Urinary bladder (tissue), 4 donors: ENCODE measurements around the gene DENND4A. TPM values are rescaled to one million over a fixed set of nuclear protein-coding genes. Genes with fewer than 3 reads are reported as not detected.
"Not testable (repeated sequence)": the region's sequence is repeated elsewhere in the genome, so short reads cannot be mapped to it uniquely, and the experiment has no call there.

Experiments used
- DNase-seq: peaks from one replicate; pipeline ENCODE4 v3.0.0-alpha.2; 2015; ENCODE audit errors: extremely low spot score
- H3K27ac ChIP-seq: one replicate; pipeline ENCODE4 v1.5.1; 2013; ENCODE audit warnings: low read depth, mild to moderate bottlenecking, moderate library complexity
- H3K36me3 ChIP-seq: one replicate; pipeline ENCODE4 v1.6.1; 2013; ENCODE audit warnings: mild to moderate bottlenecking, moderate library complexity; ENCODE audit not compliant: insufficient read depth
- H3K4me1 ChIP-seq: one replicate; pipeline ENCODE4 v1.6.1; 2013; ENCODE audit warnings: mild to moderate bottlenecking, moderate library complexity; ENCODE audit not compliant: insufficient read depth
- H3K4me3 ChIP-seq: one replicate; pipeline ENCODE4 v1.5.1; 2013; ENCODE audit warnings: low read depth, low read length
- WGBS: extraction: QIAGEN DNeasy Blood & Tissue Kit; methylation state at CpG from one replicate; pipeline ENCODE4 v1.1.7; 2013; 5-methylcytosine and 5-hydroxymethylcytosine counted together
- polyA plus RNA-seq: library from polyadenylated mRNA; stranded (reverse); fragments of 200-250 nt; gene quantifications from one replicate; pipeline ENCODE4 v1.2.3, GENCODE V29; 2013
- total RNA-seq: library from RNA; depleted of rRNA; stranded (reverse); fragments of >200 nt; gene quantifications from one replicate; pipeline ENCODE4 v1.2.3, GENCODE V29; 2014
- donor health status: healthy with polysubstance abuse.
- donor health status: healthy.

DENND4A gene
- total and polyA plus RNA-seq, 2 donors = 8.5 to 56.4 TPM

- H3K4me1 ChIP-seq, H3K27ac ChIP-seq, H3K4me3 ChIP-seq, H3K36me3 ChIP-seq, DNase-seq: not testable (repeated sequence)
- WGBS = 96% methylated on average over 4 of the region's 4 CpGs
Measured at GRCh38 chr15:65811011-65811733, 19.1 kb upstream of the DENND4A start.

DNA sequence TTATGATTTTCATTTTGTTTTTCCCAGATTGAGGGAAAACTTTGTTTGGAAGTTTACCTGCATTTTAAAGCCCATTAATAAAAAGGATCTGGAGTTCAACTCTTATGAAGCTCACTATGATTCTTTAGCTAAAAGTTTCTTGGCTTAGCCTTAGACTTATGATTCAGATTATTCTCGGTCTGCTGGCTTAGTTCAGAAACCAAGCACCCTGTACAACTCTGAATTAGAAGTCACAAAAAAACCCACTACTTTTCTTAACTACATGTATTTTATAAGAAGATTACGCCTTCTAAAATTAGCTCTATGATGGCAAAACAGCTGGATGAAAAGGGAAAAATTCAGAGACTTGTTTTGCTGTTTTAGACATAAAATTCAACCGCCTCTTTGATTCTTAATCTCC is 14.3 kb upstream of the DENND4A start:
- 49% methylated on average over 3 of the region's 3 CpGs for WGBS
- no peak for DNase-seq
- H3K27ac ChIP-seq = no peak overlapping the region
- no peaks in the 10 kb centered on the region for H3K36me3 ChIP-seq
- H3K4me1 ChIP-seq = peaks cover 4% of the 10 kb centered on the region
- H3K4me3 ChIP-seq = no peak overlapping the region

- WGBS = 76% methylated on average over 5 of the region's 5 CpGs
- peaks cover 4% of the 10 kb centered on the region for H3K4me1 ChIP-seq
- H3K36me3 ChIP-seq = no peaks in the 10 kb centered on the region
- H3K27ac ChIP-seq = no peak overlapping the region
- DNase-seq = no peak
- no peak overlapping the region for H3K4me3 ChIP-seq
Measured at GRCh38 chr15:65805019-65805745, 13.1 kb upstream of the DENND4A start.

DNA sequence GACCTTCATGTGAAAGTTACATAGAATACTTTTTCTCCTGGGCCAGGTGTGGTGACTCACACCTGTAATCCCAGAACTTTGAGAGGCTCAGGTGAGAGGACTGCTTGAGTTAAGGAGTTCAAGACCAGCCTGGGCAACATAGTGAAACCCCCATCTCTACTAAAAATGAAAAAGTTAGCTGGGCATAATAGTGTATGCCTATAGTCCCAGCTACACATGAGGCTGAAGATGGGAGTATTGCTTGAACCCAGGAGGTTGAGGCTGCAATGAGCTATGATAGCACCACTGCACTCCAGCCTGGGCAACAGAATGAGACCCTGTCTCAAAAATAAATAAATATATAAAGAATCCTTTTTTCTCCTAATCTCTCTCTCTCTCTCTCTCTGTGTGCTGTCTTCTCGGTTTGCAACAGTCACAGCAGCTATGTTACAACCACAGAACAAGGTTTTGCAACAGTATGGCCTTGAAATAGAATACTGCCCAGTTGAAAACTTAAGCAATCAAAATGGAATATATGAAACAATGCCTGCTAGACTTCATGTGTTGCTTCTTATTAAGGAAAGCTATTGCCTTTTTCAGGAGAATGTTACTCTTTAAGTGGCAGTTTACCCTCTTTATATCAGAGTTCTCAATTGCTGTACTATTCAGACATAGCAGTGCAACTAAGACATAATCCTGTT is 12.3 kb upstream of the DENND4A start:
- H3K36me3 ChIP-seq = no peaks in the 10 kb centered on the region
- no peak overlapping the region for H3K27ac ChIP-seq
- no peak for DNase-seq
- WGBS = 79% methylated on average over 1 of the region's 1 CpG
- H3K4me3 ChIP-seq = no peak overlapping the region
- peaks cover 4% of the 10 kb centered on the region for H3K4me1 ChIP-seq

DNA sequence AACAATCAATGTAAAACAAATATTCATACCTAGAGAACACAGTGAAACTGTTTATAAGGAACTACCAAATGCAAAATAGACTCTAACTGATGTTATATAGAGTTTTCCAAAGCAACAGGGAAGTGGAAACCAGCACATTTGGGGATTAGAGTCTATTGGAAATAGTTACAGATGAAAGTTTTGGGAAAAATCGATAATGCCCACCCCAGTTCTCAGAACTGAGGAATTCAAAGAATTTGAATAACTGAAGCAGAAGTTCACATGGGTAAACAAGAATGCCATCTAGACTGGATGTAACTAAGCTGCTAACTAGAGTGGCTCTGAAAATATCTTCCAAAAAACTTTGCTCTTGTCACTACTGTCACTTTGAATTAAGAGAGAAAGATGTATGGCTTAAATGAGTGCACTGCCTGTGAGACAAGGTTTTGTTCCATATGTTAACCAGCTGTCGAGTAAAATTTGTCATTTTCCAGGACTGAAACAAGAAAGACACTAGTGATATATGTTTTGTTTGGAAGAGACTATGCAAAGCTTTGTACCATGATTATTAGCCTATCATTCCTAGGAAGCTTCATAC is 9.2 kb upstream of the DENND4A start:
- 62% methylated on average over 2 of the region's 2 CpGs for WGBS
- Histone ChIP-seq H3K4me1 (peaks cover 2% of the 10 kb centered on the region), H3K36me3 (no peaks in the 10 kb centered on the region), H3K4me3 (no peak overlapping the region), H3K27ac (no peak overlapping the region)
- DNase-seq = no peak

DNA sequence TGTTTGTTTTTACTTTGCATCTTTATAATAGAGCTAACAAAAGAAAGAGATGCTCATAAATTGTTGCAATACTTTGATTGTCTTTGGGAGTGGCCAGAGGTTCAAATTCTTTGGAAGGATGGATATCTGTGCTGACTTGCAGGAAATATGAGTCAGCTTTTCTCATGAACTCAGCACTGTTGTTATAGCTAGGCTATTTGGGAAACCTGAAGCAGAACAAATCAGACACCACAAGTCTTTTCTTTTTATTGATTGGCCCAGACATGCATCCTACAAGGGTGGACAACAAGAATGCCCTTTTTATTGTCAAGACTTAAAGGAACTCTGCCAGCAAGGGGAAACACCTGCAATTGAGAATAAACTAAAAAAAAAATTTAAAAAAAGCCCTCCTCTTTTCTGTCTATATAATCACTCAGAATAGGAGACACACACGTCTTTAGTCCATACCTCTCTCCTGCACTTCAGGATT is 4.6 kb upstream of the DENND4A start:
- WGBS = 55% methylated on average over 1 of the region's 1 CpG

DNA sequence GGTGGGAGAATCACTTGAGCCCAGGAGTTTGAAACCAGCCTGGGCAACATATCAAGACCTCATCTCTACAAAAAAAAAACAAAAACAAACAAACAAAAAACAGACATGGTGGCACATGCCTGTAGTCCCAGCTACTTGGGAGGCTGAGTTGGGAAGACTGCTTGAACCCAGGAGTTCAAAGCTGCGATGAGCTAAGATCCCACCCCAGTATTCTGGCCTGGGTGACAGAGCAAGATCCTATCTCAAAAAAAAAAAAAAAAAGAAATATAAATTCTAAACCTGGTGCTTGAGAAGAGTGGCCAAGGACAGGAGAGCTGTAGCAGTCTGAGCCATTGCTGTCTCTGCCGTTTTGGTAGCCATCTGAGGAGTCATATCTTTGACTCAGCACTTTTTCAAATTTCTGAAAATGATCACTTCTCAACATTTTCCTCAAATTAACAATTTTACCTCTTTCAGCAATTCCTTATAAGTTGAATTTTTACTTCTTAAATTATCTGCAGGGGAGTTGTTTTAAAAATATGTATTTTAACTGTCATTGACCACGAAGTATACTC is 3.6 kb upstream of the DENND4A start:
- H3K36me3 ChIP-seq = no peaks in the 10 kb centered on the region
- no peak for DNase-seq
- no peaks in the 10 kb centered on the region for H3K4me1 ChIP-seq
- WGBS = 72% methylated on average over 3 of the region's 3 CpGs
- H3K27ac ChIP-seq = no peak overlapping the region
- no peak overlapping the region for H3K4me3 ChIP-seq

More for the DNA sequence above, 4.6 kb upstream of the DENND4A start:
- Histone ChIP-seq H3K4me1 (no peaks in the 10 kb centered on the region), H3K4me3 (no peak overlapping the region), H3K36me3 (no peaks in the 10 kb centered on the region), H3K27ac (no peak overlapping the region)
- DNase-seq = no peak

GRCh38 chr15:65793818-65794104 is 1.7 kb upstream of the DENND4A start:
- Histone ChIP-seq H3K4me3 (no peak overlapping the region), H3K36me3 (no peaks in the 10 kb centered on the region), H3K4me1 (no peaks in the 10 kb centered on the region), H3K27ac (no peak overlapping the region)
- DNase-seq = no peak
- 91% methylated on average over 2 of the region's 2 CpGs for WGBS

DNA sequence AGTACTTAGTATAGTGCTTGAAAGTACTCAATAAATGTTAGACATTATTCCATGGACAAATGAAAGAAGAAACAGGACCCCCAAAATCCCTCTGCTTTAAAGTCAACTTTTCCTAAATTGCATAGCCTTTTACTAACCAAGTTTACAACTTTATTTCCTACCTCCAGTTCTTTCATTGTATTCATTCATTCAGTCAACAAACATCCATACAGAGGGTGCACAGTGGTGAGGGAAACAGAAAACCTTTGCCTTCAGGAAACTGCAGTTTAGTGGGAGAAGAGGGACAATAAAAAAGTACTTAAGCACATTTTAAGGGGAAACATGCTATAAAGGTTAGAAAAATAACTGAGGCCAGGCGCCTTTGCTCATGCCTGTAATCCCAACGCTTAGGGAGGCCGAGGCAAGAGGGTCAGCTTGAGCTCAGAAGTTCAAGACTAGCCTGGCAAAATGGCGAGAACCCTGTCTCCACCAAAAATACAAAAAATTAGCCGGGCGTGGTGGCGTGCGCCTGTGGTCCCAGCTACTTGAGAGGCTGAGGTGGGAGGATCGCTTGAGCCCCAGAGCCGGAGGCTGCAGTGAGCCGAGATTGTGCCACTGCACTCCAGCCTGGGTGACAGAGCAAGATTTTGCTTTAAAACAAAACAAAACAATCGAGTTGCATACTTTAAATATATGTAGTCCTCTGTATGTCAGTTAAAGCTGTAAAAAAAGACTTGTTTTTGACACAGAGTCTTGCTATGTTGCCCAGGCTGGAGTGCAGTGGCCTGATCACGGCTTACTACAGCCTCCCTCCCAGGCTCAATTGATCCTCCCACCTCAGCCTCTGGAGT is 1.1 kb upstream of the DENND4A start:
- Histone ChIP-seq H3K27ac (peak overlapping the region; percentile 83), H3K36me3 (no peaks in the 10 kb centered on the region), H3K4me1 (no peaks in the 10 kb centered on the region), H3K4me3 (peak overlapping the region; percentile 92)
- 96% methylated on average over 13 of the region's 13 CpGs for WGBS
- no peak for DNase-seq

DNA sequence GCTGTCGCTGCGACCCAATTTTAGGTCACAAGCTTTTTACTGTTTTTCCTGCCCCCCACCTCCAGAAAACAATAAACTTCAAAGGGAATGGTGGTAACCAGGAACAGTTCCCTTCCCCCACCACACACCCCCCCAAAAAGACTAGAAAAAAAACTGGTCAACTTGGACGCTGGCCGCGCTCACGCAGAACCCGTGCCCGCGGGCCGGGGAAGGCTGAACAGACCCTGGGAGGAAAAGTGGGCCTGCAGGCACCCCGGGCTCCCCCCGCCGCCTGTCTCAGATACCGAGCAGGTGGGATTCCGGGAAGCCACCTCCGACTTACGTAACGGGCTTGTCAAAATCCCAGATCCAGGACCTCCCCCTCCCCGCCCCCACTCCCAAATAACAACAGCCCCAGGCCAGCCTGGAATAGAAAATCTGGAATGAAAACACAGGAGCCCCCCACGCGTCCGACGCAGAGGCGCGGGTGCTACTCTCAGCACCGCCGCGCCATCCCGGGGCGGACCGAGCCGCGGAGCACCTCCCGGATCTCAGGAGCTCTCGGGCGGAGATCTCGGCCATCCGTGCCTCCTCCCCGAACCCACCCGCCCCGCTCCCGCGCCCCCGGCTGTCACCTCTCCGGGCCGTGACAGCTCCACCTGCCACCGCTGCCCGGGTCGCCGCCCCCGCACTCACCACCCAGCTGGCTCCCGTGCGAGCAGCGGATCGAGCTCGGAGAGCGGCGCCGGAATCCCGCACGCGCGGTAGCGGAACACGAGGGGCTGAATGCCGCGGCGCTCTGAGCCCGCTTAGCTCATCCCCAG is 557 bp downstream of the DENND4A start:
- H3K4me3 ChIP-seq = peak overlapping the region; percentile 92
- H3K36me3 ChIP-seq = no peaks in the 10 kb centered on the region
- H3K27ac ChIP-seq = peak overlapping the region; percentile 95
- no peak for DNase-seq
- H3K4me1 ChIP-seq = no peaks in the 10 kb centered on the region
- under 1% methylated on average over 69 of the region's 69 CpGs for WGBS

DNA sequence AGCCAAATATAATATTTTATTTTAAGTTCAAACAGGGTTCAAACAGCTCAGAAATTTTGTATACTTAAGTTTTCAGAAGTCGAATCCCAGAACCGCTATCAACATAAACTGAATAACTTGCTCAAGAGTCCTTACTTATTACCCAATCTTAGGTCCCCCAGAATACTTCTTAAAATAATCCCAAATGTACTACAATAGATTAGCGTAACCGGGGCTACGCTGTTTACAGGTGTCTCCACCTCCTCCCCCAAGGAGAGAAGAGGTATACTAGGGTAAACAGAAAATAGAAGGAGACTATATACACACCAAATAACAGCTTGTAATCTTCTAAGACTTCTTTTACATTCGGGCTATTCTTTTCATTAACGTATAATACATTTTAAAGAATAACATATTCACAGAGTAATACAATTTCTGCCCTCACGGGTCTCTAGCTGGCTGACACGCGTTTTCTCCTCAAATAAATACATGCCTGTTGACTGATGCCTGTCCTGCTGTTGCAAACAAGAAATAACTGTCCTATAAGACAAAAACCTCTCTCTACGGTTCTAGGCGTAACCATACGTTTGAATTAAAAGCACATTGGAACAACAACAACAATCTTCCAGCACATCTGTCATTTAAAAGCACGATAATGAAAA is 1.3 kb downstream of the DENND4A start:
- H3K4me1 ChIP-seq = no peaks in the 10 kb centered on the region
- H3K27ac ChIP-seq = peak overlapping the region; percentile 95
- WGBS = 9% methylated on average over 14 of the region's 14 CpGs
- no peaks in the 10 kb centered on the region for H3K36me3 ChIP-seq
- H3K4me3 ChIP-seq = peak overlapping the region; percentile 92
- no peak for DNase-seq
